Measurements from ENCODE around the gene UBA3.

The UBA3 gene

DNA sequence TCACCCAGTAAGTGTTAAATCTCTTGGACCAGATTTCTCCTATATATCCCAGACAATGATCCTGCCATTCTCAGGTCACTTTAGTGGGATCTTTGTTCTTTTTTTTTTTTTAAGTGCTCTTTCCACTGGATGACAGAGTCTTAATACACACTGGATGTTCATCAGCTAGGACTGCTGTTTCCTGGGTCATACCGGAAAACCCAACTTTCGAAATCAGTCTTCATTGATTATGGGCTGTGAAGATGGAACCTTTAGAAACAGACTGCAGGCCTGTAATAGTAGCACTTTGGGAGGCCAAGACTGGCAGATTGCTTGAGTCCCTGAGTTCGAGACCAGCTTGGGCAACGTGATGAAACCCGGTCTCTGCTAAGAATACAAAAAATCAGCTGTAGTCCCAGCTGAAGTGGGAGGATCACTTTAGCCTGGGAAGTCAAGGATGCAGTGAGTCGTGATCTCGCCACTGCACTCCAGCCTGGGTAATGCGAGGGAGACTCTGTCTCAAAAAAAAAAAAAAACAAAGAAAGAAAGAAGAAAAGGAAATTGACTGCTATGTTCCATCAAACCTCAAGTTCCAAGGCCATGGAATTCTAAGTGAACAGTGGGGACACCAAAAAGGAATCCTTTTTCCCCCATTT is 69.0 kb downstream of the UBA3 start:
- no peak for FAIRE-seq

DNA sequence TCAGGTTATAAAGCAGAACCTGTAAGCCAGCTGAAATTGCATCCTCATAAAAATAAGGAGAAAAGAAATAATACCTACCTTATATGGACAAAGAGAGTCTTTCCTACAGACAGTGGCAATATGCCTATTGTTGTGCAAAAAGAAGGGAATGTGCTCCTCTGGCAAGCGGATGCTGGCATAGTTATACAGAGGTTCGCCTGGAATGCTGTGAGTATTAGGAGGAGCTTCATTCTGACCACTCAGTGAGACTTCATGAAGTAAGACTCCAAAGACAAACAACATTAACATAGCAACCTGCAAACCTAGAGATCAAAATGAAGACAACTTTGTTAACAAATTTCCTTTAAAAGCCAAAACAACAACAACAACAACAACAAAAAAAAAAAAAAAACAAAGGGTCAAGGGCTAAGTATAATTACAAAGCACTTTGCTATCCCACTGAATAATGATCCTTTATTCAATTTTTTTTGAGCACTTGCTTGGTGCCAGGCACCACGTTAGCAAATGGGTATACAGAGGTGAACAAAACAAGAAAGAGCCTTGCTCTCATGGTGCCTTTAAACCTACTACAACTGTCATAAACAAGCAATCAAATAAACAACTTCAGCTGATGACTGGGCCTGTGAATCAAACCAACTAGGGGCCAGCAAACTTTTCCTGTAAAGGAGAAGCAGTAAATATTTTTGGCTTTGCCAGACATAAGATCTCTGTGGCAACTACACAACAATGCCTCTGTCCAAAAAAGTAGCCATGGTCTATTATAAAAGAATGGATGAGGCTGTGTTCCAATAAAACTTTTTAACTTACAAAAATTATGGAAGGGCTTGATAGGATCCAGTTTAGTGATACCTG is 70.4 kb downstream of the UBA3 start:
- no peak for FAIRE-seq

DNA sequence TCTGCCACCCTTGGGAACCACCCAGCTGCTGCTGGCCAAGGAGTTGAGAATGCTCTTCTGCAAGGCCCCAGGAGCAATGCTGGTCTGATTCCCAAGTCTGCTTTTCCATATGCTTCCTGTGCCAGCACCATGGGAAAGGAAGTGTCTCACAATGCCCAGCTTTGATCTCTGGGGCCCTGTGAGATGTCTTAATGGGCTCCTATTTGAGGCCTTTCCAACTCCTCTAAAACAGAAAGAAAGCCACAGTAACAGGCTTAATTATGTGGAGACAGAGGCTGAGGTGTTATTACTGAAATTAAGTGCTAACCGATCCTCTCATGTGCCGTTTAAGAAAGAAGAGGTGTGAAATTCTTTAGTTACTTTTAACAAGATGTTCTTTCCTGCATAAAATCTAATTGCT is 71.2 kb downstream of the UBA3 start:
- FAIRE-seq, result no peak

DNA sequence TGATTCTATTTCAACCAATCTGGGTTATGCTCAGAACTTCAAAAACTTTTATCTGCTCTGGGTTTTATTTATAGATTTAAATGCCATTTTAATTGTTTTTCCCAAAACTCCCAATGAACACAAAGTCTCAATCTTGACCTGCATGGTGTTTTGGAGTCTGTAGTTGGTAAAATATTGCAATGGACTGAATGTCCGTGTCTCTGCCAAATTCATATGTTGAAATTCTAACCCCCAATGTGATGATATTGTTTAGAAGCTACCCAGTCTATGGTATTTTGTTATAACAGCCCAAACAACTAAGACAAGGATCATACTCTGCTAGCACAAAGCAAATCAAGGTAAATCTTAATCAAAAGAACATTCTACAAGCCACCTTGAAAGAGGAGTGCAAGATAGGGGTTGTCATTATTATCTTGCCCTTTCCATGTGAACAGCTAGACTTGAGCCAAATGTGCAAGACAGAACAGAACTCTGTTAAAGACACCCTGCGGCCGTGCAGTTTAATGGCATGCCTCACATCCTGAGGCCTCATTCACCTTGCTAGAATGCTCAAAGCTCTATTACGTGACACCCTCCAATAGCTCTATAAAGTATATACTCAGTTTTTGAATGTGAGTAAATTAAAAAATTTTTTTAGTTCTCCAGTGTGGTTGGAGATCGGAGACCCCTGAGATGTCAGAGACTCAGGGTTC is 74.2 kb downstream of the UBA3 start:
- no peak for FAIRE-seq

DNA sequence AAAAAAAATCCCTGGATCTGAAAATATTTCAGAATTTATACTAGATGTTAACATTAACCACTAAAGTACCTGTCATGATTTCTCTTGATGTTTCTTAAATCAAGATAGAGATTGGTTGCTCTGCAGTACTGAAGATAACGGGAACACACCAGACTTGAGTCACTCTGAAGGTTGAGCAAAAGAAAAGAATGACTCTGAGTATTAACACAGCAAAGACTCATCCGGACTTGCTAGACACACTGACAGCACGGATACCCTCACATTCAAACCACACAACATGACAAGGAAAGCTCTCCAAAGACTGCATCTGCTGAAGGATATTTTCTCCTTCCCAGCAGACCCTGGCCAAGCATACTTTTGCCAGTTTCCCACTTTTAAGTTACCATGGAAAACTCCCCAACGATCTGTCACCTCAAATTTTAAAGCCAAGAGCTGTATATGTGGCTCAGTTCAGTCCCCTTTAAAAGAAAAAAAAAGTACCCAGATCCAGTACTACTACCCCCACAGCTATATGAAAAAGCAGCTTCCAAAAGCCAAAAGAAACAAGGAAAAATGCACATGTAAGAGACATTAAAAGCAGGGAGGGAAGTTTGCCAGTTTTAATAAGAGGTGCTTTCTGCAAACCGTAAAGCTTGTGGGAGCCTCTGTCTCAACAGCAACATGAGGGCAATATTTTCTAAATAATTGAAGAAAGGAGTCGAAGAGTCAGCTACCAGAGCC is 74.9 kb downstream of the UBA3 start:
- no peak for FAIRE-seq

Data from colon (tissue), 2 donors.